HepG2 (cell line): ENCODE measurements around the gene PAX7. TPM values are rescaled to one million over a fixed set of nuclear protein-coding genes. Genes with fewer than 3 reads are reported as not detected.

ENCODE experiments used
- ARID2 ChIP-seq: sonication (generic); formaldehyde crosslinking; IDR thresholded peaks from 2 replicates; pipeline ENCODE4 v1.8.1; 2022; ENCODE audit warnings: mild to moderate bottlenecking, missing genetic modification reagents, borderline replicate concordance
- ATF3 ChIP-seq: sonication (generic); formaldehyde crosslinking; IDR thresholded peaks from 2 replicates; pipeline ENCODE4 v1.4.0; 2020; ENCODE audit warnings: missing genetic modification reagents
- ETS1 ChIP-seq: sonication (generic); formaldehyde crosslinking; IDR thresholded peaks from 2 replicates; pipeline ENCODE4 v1.4.0; 2020; ENCODE audit warnings: missing genetic modification reagents
- HNRNPLL ChIP-seq: fragments of 200-400 bp; formaldehyde crosslinking; IDR thresholded peaks from 2 replicates; pipeline ENCODE4 v1.6.1; 2017; ENCODE audit warnings: mild to moderate bottlenecking, low read depth, low read length; ENCODE audit not compliant: poor library complexity, severe bottlenecking
- KDM4B ChIP-seq: sonication (generic); formaldehyde crosslinking; IDR thresholded peaks from 2 replicates; pipeline ENCODE4 v1.4.0; 2020; ENCODE audit warnings: missing genetic modification reagents
- MED8 ChIP-seq: sonication (generic); formaldehyde crosslinking; IDR thresholded peaks from 2 replicates; pipeline ENCODE4 v1.8.1; 2023; ENCODE audit warnings: mild to moderate bottlenecking, missing genetic modification reagents; ENCODE audit not compliant: insufficient replicate concordance
- MEIS2 ChIP-seq: sonication (generic); formaldehyde crosslinking; IDR thresholded peaks from 2 replicates; pipeline ENCODE4 v1.9.0; 2021; ENCODE audit warnings: mild to moderate bottlenecking, missing genetic modification reagents
- NFRKB ChIP-seq: fragments of 450-650 bp; IDR thresholded peaks from 2 replicates; pipeline ENCODE4 v1.6.1; 2017
- NR2F6 ChIP-seq, 2 experiments: IDR thresholded peaks; 2 replicates each; pipeline ENCODE4 v1.6.1; 2016; ENCODE audit warnings: antibody characterized with exemption in 1 of 2, mild to moderate bottlenecking in 1 of 2
- POLR2AphosphoS5 ChIP-seq: IDR thresholded peaks from 2 replicates; pipeline ENCODE4 v1.6.1; 2012; ENCODE audit warnings: low read depth, low read length
- SAP130 ChIP-seq: IDR thresholded peaks from 2 replicates; pipeline ENCODE4 v1.6.1; 2016; ENCODE audit warnings: low read depth
- SOX13 ChIP-seq, 3 experiments: fragments of 450-650 bp in 1 of 3; sonication (generic) in 1 of 3; formaldehyde crosslinking in 1 of 3; IDR thresholded peaks in 2 of 3; conservative IDR thresholded peaks in 1 of 3; 2 replicates each; pipeline versions ENCODE4 v1.5.0 to v1.6.1; 2016 to 2020; ENCODE audit warnings: antibody characterized with exemption in 1 of 3, mild to moderate bottlenecking in 1 of 3, missing compliant biosample characterization in 1 of 3, missing genetic modification reagents in 1 of 3, moderate library complexity in 1 of 3
- SOX6 ChIP-seq, 2 experiments: fragments of 450-650 bp in 1 of 2; sonication (generic) in 1 of 2; formaldehyde crosslinking in 1 of 2; IDR thresholded peaks; 2 replicates each; pipeline versions ENCODE4 v1.4.0 to v1.6.1; 2017 to 2020; ENCODE audit warnings: antibody characterized with exemption in 1 of 2, mild to moderate bottlenecking in 1 of 2, missing genetic modification reagents in 1 of 2
- THAP7 ChIP-seq: sonication (generic); formaldehyde crosslinking; IDR thresholded peaks from 2 replicates; pipeline ENCODE4 v1.8.1; 2023; ENCODE audit warnings: mild to moderate bottlenecking, missing genetic modification reagents
- TOE1 ChIP-seq: sonication (generic); formaldehyde crosslinking; IDR thresholded peaks from 2 replicates; pipeline ENCODE4 v1.4.0; 2020; ENCODE audit warnings: mild to moderate bottlenecking, missing genetic modification reagents
- ZC3H4 ChIP-seq: sonication (generic); formaldehyde crosslinking; IDR thresholded peaks from 2 replicates; pipeline ENCODE4 v1.4.0; 2020; ENCODE audit warnings: missing genetic modification reagents, borderline replicate concordance
- ZEB1 ChIP-seq: IDR thresholded peaks from 2 replicates; pipeline ENCODE4 v1.6.1; 2012; ENCODE audit warnings: mild to moderate bottlenecking, low read depth, inconsistent platforms; ENCODE audit not compliant: insufficient replicate concordance
- ZFY ChIP-seq: sonication (generic); formaldehyde crosslinking; IDR thresholded peaks from 2 replicates; pipeline ENCODE4 v1.4.0; 2020; ENCODE audit warnings: missing genetic modification reagents
- ZNF577 ChIP-seq: sonication (generic); formaldehyde crosslinking; IDR thresholded peaks from 2 replicates; pipeline ENCODE4 v1.4.0; 2020; ENCODE audit warnings: mild to moderate bottlenecking, low read depth, missing genetic modification reagents, borderline replicate concordance
- ZNF770 ChIP-seq: sonication (generic); formaldehyde crosslinking; IDR thresholded peaks from 2 replicates; pipeline ENCODE4 v1.5.0; 2020; ENCODE audit warnings: mild to moderate bottlenecking, missing genetic modification reagents
- ZNF777 ChIP-seq: sonication (generic); formaldehyde crosslinking; IDR thresholded peaks from 2 replicates; pipeline ENCODE4 v1.4.0; 2020; ENCODE audit warnings: missing genetic modification reagents
- ZNF83 ChIP-seq: sonication (generic); formaldehyde crosslinking; IDR thresholded peaks from 2 replicates; pipeline ENCODE4 v1.4.0; 2020; ENCODE audit warnings: missing genetic modification reagents, mild to moderate bottlenecking, borderline replicate concordance
- polyA plus RNA-seq, 8 experiments: library from polyadenylated mRNA; depleted of rRNA in 3 of 8; stranded (reverse) in 7 of 8; unstranded in 1 of 8; fragments of >200 nt; fragmentation: Illumina TruSeq in 4 of 8; extraction: Trizol in 4 of 8; gene quantifications; 2 replicates each; pipeline versions ENCODE4 v1.2.1 to v1.2.3, GENCODE V29; 2011 to 2016; ENCODE audit warnings: low read depth in 4 of 8, missing spikeins in 1 of 8, mixed read lengths in 1 of 8; ENCODE audit not compliant: insufficient read depth in 1 of 8
- total RNA-seq, 5 experiments: library from RNA; depleted of rRNA; stranded (reverse); fragments of >200 nt; fragmentation: Illumina TruSeq; extraction: Trizol; gene quantifications; 2 replicates each; pipeline ENCODE4 v1.2.3, GENCODE V29; 2016; ENCODE audit warnings: low read depth in 1 of 5

The PAX7 gene
- total and polyA plus RNA-seq, 2 of the 13 experiments (the other 11 are each of a cell fraction or from before 2014, with no cell fraction given): not detected

- TF ChIP-seq HNRNPLL (peak; percentile 69), SAP130 (no peak), SOX13 (IDR thresholded peaks at IDR 0.05) (peak; percentile 15; the same call in 1 of the 2 replicates), SOX13 (CRISPR knock-in tag; conservative IDR thresholded peaks at IDR 0.05 in 1 of 2, IDR thresholded peaks at IDR 0.05 in 1 of 2) (peak in 1 of 2 experiments; percentile 85; a peak in 2 of 4 replicates), ZC3H4 (CRISPR knock-in tag) (no peak), ZFY (0 out of 2 replicates have a peak, but pooled peaks have one; percentile 46), SOX6 (IDR thresholded peaks at IDR 0.05) (no peak), SOX6 (CRISPR knock-in tag; IDR thresholded peaks at IDR 0.05) (peak; percentile 80), ETS1 (CRISPR knock-in tag) (no peak), THAP7 (CRISPR knock-in tag) (no peak), NR2F6 (IDR thresholded peaks at IDR 0.05) (no peak), NR2F6 (CRISPR knock-in tag; IDR thresholded peaks at IDR 0.05) (peak; percentile 47; the same call in 1 of the 2 replicates), POLR2AphosphoS5 (no peak), ZNF770 (0 out of 2 replicates have a peak, but pooled peaks have one; percentile 37), TOE1 (CRISPR knock-in tag) (no peak), NFRKB (no peak), ZNF83 (CRISPR knock-in tag) (no peak), ZNF577 (CRISPR knock-in tag) (no peak), ZEB1 (no peak), ARID2 (no peak), ATF3 (CRISPR knock-in tag) (no peak), MEIS2 (CRISPR knock-in tag) (peak; percentile 67; the same call in 1 of the 2 replicates), MED8 (no peak), KDM4B (CRISPR knock-in tag) (no peak), ZNF777 (CRISPR knock-in tag) (peak; percentile 51; the same call in 1 of the 2 replicates)
Measured at GRCh38 chr1:18643154-18644012, 12.7 kb downstream of the PAX7 start (continued).
